IPS-20b (cell line): ENCODE data around the gene ATOSB.

Experiments
- H3K27ac ChIP-seq: one replicate; pipeline ENCODE4 v1.5.1; 2013; ENCODE audit warnings: low read length
- H3K27me3 ChIP-seq: 2 replicates; pipeline ENCODE4 v1.6.1; 2013; ENCODE audit warnings: mild to moderate bottlenecking, low read length, inconsistent platforms; ENCODE audit not compliant: insufficient read depth
- H3K36me3 ChIP-seq: 2 replicates; pipeline ENCODE4 v1.6.1; 2013; ENCODE audit warnings: low read depth, mild to moderate bottlenecking, inconsistent platforms, low read length, moderate library complexity; ENCODE audit not compliant: insufficient read depth
- H3K4me1 ChIP-seq: 2 replicates; pipeline ENCODE4 v1.6.1; 2013; ENCODE audit warnings: mild to moderate bottlenecking, control low read depth, inconsistent platforms, low read length, moderate library complexity; ENCODE audit not compliant: insufficient read depth
- H3K4me3 ChIP-seq: 2 replicates; pipeline ENCODE4 v1.5.1; 2013; ENCODE audit warnings: mild to moderate bottlenecking, low read length, inconsistent platforms
- H3K9ac ChIP-seq: 2 replicates; pipeline ENCODE4 v1.6.1; 2013; ENCODE audit warnings: low read depth, mild to moderate bottlenecking, inconsistent platforms, low read length, moderate library complexity
- H3K9me3 ChIP-seq: 2 replicates; pipeline ENCODE4 v1.6.1; 2013; ENCODE audit warnings: mild to moderate bottlenecking, low read depth, low read length, inconsistent platforms; ENCODE audit not compliant: insufficient read depth

ATOSB gene

GRCh38 chr9:35102769-35103659 lies 12.6 kb downstream of the ATOSB start, which contains the start of gene STOML2:
STOML2 (minus strand) TSS chr9:35103131; CDS start chr9:35103094, 37 bp downstream.
- Histone ChIP-seq H3K36me3 (peaks cover 41% of the 10 kb centered on the region), H3K4me1 (peaks cover 9% of the 10 kb centered on the region; the same call in 1 of the 2 replicates), H3K9ac (peak within 1 kb of the TSS; percentile 95), H3K4me3 (peak within 1 kb of the TSS; percentile 85), H3K9me3 (no peaks in the 10 kb centered on the region), H3K27me3 (no peaks in the 10 kb centered on the region), H3K27ac (peak within 1 kb of the TSS; percentile 80)

- peak overlapping the region; percentile 85 for H3K4me3 ChIP-seq
- no peaks in the 10 kb centered on the region for H3K9me3 ChIP-seq
- peaks cover 41% of the 10 kb centered on the region for H3K36me3 ChIP-seq
- peaks cover 9% of the 10 kb centered on the region; the same call in 1 of the 2 replicates for H3K4me1 ChIP-seq
- peak overlapping the region; percentile 95 for H3K9ac ChIP-seq
- no peaks in the 10 kb centered on the region for H3K27me3 ChIP-seq
- H3K27ac ChIP-seq: peak overlapping the region; percentile 80
These were observed 13.2 kb downstream of the ATOSB start for GRCh38 chr9:35102465-35102768.

GRCh38 chr9:35097573-35097972 lies 18.1 kb downstream of the ATOSB start:
- Histone ChIP-seq H3K9ac (no peak overlapping the region), H3K9me3 (no peaks in the 10 kb centered on the region), H3K27me3 (no peaks in the 10 kb centered on the region), H3K4me3 (no peak overlapping the region), H3K36me3 (peaks cover 35% of the 10 kb centered on the region), H3K27ac (no peak overlapping the region), H3K4me1 (peaks cover 3% of the 10 kb centered on the region; the same call in 1 of the 2 replicates)

- no peaks in the 10 kb centered on the region for H3K4me1 ChIP-seq
These were observed 19.4 kb downstream of the ATOSB start, which contains the start of gene PIGO for GRCh38 chr9:35096035-35096849. PIGO (minus strand) TSS chr9:35096591; CDS start chr9:35095565, 1,026 bp downstream.

GRCh38 chr9:35091536-35091935 lies 24.1 kb downstream of the ATOSB start:
- no peak overlapping the region for H3K27ac ChIP-seq
- H3K4me1 ChIP-seq: no peaks in the 10 kb centered on the region
- H3K36me3 ChIP-seq: peaks cover 63% of the 10 kb centered on the region
- no peak overlapping the region for H3K9ac ChIP-seq
- H3K9me3 ChIP-seq: no peaks in the 10 kb centered on the region
- H3K27me3 ChIP-seq: no peaks in the 10 kb centered on the region
- no peak overlapping the region for H3K4me3 ChIP-seq

More at GRCh38 chr9:35096035-35096849, 19.4 kb downstream of the ATOSB start, which contains the start of gene PIGO:
- Histone ChIP-seq H3K4me3 (peak within 1 kb of the TSS; percentile 88), H3K9ac (peak within 1 kb of the TSS; percentile 96), H3K9me3 (no peaks in the 10 kb centered on the region), H3K36me3 (peaks cover 41% of the 10 kb centered on the region), H3K27ac (peak within 1 kb of the TSS; percentile 77), H3K27me3 (no peaks in the 10 kb centered on the region)

- Histone ChIP-seq H3K9me3 (no peaks in the 10 kb centered on the region), H3K4me3 (no peak overlapping the region), H3K27ac (no peak overlapping the region), H3K27me3 (no peaks in the 10 kb centered on the region), H3K36me3 (peaks cover 66% of the 10 kb centered on the region), H3K4me1 (no peaks in the 10 kb centered on the region), H3K9ac (no peak overlapping the region)
These were observed 26.2 kb downstream of the ATOSB start for GRCh38 chr9:35089434-35089833.

DNA sequence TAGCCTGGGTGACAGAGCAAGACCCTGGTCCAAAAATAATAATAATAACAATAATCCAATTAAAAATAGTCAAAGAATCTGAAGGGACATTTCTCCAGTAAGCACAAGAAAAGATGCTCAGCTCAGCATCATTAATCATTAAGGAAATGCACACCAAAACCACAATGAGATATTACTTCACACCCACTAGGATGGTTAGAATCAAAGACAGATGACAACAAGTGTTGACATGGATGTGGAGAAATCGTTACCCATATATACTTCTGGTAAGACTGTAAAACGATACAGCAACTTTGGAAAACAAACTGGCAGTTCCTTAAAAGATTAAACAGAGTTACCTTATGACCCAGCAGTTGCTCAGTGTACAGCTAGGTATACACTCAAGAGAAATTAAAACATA lies 30.6 kb downstream of the ATOSB start:
- Histone ChIP-seq H3K9ac (no peak overlapping the region), H3K9me3 (no peaks in the 10 kb centered on the region), H3K27me3 (no peaks in the 10 kb centered on the region), H3K27ac (no peak overlapping the region), H3K4me3 (no peak overlapping the region), H3K4me1 (no peaks in the 10 kb centered on the region), H3K36me3 (peaks cover 35% of the 10 kb centered on the region)

- H3K4me3 ChIP-seq: peak within 1 kb of the TSS; percentile 91
- peaks cover 29% of the 10 kb centered on the region for H3K36me3 ChIP-seq
- H3K9me3 ChIP-seq: no peaks in the 10 kb centered on the region
These were observed 36.0 kb downstream of the ATOSB start, which contains the start of gene FANCG for GRCh38 chr9:35079426-35080341. FANCG (minus strand) TSS chr9:35079942; CDS start chr9:35079524, 418 bp downstream.

DNA sequence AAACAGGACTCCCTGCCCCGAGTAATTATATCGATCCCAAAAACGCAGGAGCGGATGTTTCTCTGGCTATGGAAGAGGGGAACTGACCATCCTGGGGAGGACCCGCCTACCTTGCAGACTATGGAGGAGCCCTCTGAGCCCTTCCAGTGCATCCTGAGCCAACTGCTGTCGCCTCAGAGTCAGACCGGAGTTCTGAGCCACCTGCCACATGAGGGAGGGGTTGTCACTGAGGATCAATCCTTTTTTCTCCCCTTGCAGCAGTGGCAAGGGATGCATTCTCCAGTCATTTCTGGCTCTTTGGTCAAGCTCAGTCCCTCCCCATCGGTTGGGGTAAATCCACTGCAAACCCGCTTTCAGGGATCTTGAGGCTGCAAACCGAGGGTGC lies 36.6 kb downstream of the ATOSB start:
- Histone ChIP-seq H3K4me3 (peak overlapping the region; percentile 91), H3K4me1 (peaks cover 7% of the 10 kb centered on the region; the same call in 1 of the 2 replicates), H3K9ac (peak overlapping the region; percentile 90), H3K27me3 (no peaks in the 10 kb centered on the region), H3K36me3 (peaks cover 35% of the 10 kb centered on the region), H3K27ac (peak overlapping the region; percentile 90), H3K9me3 (no peaks in the 10 kb centered on the region)

More at GRCh38 chr9:35079426-35080341, 36.0 kb downstream of the ATOSB start, which contains the start of gene FANCG:
- peaks cover 7% of the 10 kb centered on the region; the same call in 1 of the 2 replicates for H3K4me1 ChIP-seq
- no peaks in the 10 kb centered on the region for H3K27me3 ChIP-seq
- peak within 1 kb of the TSS; percentile 90 for H3K9ac ChIP-seq
- peak within 1 kb of the TSS; percentile 90 for H3K27ac ChIP-seq

- Histone ChIP-seq H3K27me3 (no peaks in the 10 kb centered on the region), H3K9me3 (no peaks in the 10 kb centered on the region), H3K9ac (peak overlapping the region; percentile 90), H3K36me3 (peaks cover 45% of the 10 kb centered on the region), H3K27ac (no peak overlapping the region), H3K4me1 (peaks cover 7% of the 10 kb centered on the region; the same call in 1 of the 2 replicates), H3K4me3 (peak overlapping the region; percentile 91)
These were observed 37.6 kb downstream of the ATOSB start for GRCh38 chr9:35078066-35078465.
